C4-2B (cell line): ENCODE measurements around the gene GMPR.

ENCODE experiments used
- H3K27ac ChIP-seq: fragments of 450-650 bp; 2 replicates; pipeline ENCODE4 v1.5.1; 2017
- CTCF ChIP-seq: fragments of 450-650 bp; conservative IDR thresholded peaks from 2 replicates; pipeline ENCODE4 v1.5.1; 2017; ENCODE audit warnings: mild to moderate bottlenecking
- ZFX ChIP-seq: fragments of 450-650 bp; IDR thresholded peaks from 2 replicates; pipeline ENCODE4 v1.6.1; 2017

GMPR gene

GRCh38 chr6:16243664-16244063 lies 5.3 kb downstream of the GMPR start:
- TF ChIP-seq CTCF (no peak), ZFX (no peak)

GRCh38 chr6:16244446-16244845 lies 6.1 kb downstream of the GMPR start:
- H3K27ac ChIP-seq: no peak overlapping the region
- TF ChIP-seq CTCF: no peak
- TF ChIP-seq ZFX: no peak

More at GRCh38 chr6:16243664-16244063, 5.3 kb downstream of the GMPR start:
- no peak overlapping the region for H3K27ac ChIP-seq

- H3K27ac ChIP-seq: no peak overlapping the region
- TF ChIP-seq CTCF (no peak), ZFX (no peak)
Observed at GRCh38 chr6:16244869-16245451, 6.6 kb downstream of the GMPR start.

- TF ChIP-seq ZFX (no peak), CTCF (no peak)
- H3K27ac ChIP-seq: no peak overlapping the region
Observed at GRCh38 chr6:16248271-16248853, 10.0 kb downstream of the GMPR start.

- no peak for TF ChIP-seq ZFX
- no peak for TF ChIP-seq CTCF
Observed at GRCh38 chr6:16249971-16250370, 11.6 kb downstream of the GMPR start.

GRCh38 chr6:16251706-16252105 lies 13.3 kb downstream of the GMPR start:
- TF ChIP-seq CTCF (no peak), ZFX (no peak)
- no peak overlapping the region for H3K27ac ChIP-seq

More at GRCh38 chr6:16249971-16250370, 11.6 kb downstream of the GMPR start:
- H3K27ac ChIP-seq: no peak overlapping the region

- TF ChIP-seq ZFX (no peak), CTCF (no peak)
- H3K27ac ChIP-seq: no peak overlapping the region
Observed at GRCh38 chr6:16252686-16253299, 14.4 kb downstream of the GMPR start.
